HL-60 (cell line): Measurements from ENCODE around the gene TUFM.

ENCODE experiments used
- GABPA ChIP-seq: IDR thresholded peaks from 2 replicates; pipeline ENCODE4 v1.6.1; 2012; ENCODE audit warnings: low read depth
- POLR2AphosphoS5 ChIP-seq: IDR thresholded peaks from 2 replicates; pipeline ENCODE4 v1.6.1; 2012; ENCODE audit warnings: low read depth
- TF ChIP-seq, protein P1 (sequence below): IDR thresholded peaks from one replicate; pipeline ENCODE4 v1.5.1; 2011; ENCODE audit warnings: low read length, control low read depth, inconsistent platforms; ENCODE audit not compliant: insufficient read depth

DNA sequence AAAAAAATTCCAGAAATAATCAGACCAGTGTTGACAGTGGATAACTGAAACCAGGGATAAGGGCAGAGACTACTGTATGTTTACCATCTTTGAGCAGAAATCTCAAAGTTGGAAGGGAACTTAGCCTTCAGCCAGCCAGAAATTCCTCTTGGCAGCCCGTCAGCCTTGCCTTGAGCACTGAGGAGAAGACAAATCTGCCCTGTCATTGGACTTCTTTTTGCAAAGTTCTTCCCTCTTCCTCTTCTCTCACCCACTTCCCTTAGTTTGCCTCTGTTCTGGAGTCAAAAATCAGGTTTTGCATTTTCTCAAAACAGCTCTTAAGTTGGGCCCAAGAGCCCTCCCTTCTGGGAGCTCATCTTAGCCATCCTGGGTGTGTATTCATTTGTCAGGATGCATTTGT is 6.2 kb downstream of the TUFM start:
- TF ChIP-seq POLR2AphosphoS5 (no peak), GABPA (no peak)
- TF ChIP-seq, protein P1, sequence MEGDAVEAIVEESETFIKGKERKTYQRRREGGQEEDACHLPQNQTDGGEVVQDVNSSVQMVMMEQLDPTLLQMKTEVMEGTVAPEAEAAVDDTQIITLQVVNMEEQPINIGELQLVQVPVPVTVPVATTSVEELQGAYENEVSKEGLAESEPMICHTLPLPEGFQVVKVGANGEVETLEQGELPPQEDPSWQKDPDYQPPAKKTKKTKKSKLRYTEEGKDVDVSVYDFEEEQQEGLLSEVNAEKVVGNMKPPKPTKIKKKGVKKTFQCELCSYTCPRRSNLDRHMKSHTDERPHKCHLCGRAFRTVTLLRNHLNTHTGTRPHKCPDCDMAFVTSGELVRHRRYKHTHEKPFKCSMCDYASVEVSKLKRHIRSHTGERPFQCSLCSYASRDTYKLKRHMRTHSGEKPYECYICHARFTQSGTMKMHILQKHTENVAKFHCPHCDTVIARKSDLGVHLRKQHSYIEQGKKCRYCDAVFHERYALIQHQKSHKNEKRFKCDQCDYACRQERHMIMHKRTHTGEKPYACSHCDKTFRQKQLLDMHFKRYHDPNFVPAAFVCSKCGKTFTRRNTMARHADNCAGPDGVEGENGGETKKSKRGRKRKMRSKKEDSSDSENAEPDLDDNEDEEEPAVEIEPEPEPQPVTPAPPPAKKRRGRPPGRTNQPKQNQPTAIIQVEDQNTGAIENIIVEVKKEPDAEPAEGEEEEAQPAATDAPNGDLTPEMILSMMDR = no peak
